MM.1S (cell line): ENCODE data around the gene GRM1.

Source experiments
- CTCF ChIP-seq: fragments of 300-600 bp; sonication (generic); IDR thresholded peaks from 2 replicates; pipeline ENCODE4 v1.5.1; 2016; ENCODE audit warnings: antibody characterized with exemption, low read length, mixed read lengths
- EZH2phosphoT487 ChIP-seq: fragments of 300-600 bp; sonication (generic); IDR thresholded peaks from 2 replicates; pipeline ENCODE4 v1.6.1; 2018; ENCODE audit warnings: antibody characterized with exemption, low read length

- no peak for TF ChIP-seq CTCF
- no peak for TF ChIP-seq EZH2phosphoT487
Observed at GRCh38 chr6:146302994-146303393, 274.1 kb downstream of the GRM1 start.
